K562 (cell line): ENCODE data around the gene NR1H2. TPM values are rescaled to one million over a fixed set of nuclear protein-coding genes. Genes with fewer than 3 reads are reported as not detected.

Experiments
- ATF7 ChIP-seq: fragments of 450-650 bp; IDR thresholded peaks from 2 replicates; pipeline ENCODE4 v1.7.1; 2014; ENCODE audit warnings: mild to moderate bottlenecking, moderate library complexity
- CBFA2T3 ChIP-seq: fragments of 450-650 bp; IDR thresholded peaks from 2 replicates; pipeline ENCODE4 v1.6.1; 2017
- DIDO1 ChIP-seq: fragments of 450-650 bp; IDR thresholded peaks from 2 replicates; pipeline ENCODE4 v1.6.1; 2016; ENCODE audit warnings: low read depth, missing biosample characterization, missing genetic modification characterization
- EHMT2 ChIP-seq: fragments of 450-650 bp; IDR thresholded peaks from 2 replicates; pipeline ENCODE4 v1.6.1; 2018; ENCODE audit warnings: antibody characterized with exemption
- FOSL1 ChIP-seq: fragments of 200-800 bp; sonication (Bioruptor generic); conservative IDR thresholded peaks from 2 replicates; pipeline ENCODE4 v1.6.1; 2016; ENCODE audit warnings: missing genetic modification characterization, missing compliant biosample characterization
- HDAC1 ChIP-seq, 2 experiments: fragments of 450-650 bp; IDR thresholded peaks; 2 replicates each; pipeline ENCODE4 v1.6.1; 2016 to 2017; ENCODE audit warnings: inconsistent platforms in 1 of 2, mild to moderate bottlenecking in 1 of 2, moderate library complexity in 1 of 2
- HDAC2 ChIP-seq: fragments of 450-650 bp; IDR thresholded peaks from 2 replicates; pipeline ENCODE4 v1.6.1; 2016; ENCODE audit warnings: mild to moderate bottlenecking
- MYC ChIP-seq, 2 experiments: fragments of 250-450 bp in 1 of 2; sonication (Bioruptor Pico) in 1 of 2; IDR thresholded peaks; 2 replicates each; pipeline versions ENCODE4 v1.5.1 to v1.6.1; 2012 to 2021; ENCODE audit warnings: low read depth in 2 of 2, borderline replicate concordance in 1 of 2, improper control_type of control experiment in 1 of 2, low read length in 1 of 2, mild to moderate bottlenecking in 1 of 2, moderate library complexity in 1 of 2
- NFXL1 ChIP-seq: fragments of 450-650 bp; formaldehyde crosslinking; IDR thresholded peaks from 2 replicates; pipeline ENCODE4 v1.4.0; 2021; ENCODE audit warnings: mild to moderate bottlenecking
- NRF1 ChIP-seq, 2 experiments: fragments of 450-650 bp; IDR thresholded peaks in 1 of 2; conservative IDR thresholded peaks in 1 of 2; 2 replicates each; pipeline ENCODE4 v1.6.1; 2014; ENCODE audit warnings: mild to moderate bottlenecking in 2 of 2
- PTBP1 ChIP-seq: fragments of 200-400 bp; formaldehyde crosslinking; IDR thresholded peaks from 2 replicates; pipeline ENCODE4 v1.6.1; 2017; ENCODE audit warnings: low read depth, low read length
- SRF ChIP-seq, 2 experiments: fragments of 250-450, 450-650 bp in 1 of 2; sonication (Bioruptor Pico) in 1 of 2; sonication (generic) in 1 of 2; formaldehyde crosslinking; IDR thresholded peaks; 2 replicates each; pipeline versions ENCODE4 v1.5.0 to v1.5.1; 2020 to 2022; ENCODE audit warnings: mild to moderate bottlenecking in 1 of 2, missing genetic modification reagents in 1 of 2
- TAF1 ChIP-seq: IDR thresholded peaks from 2 replicates; pipeline ENCODE4 v1.6.1; 2011; ENCODE audit warnings: mild to moderate bottlenecking, low read length, moderate library complexity; ENCODE audit not compliant: insufficient read depth, control insufficient read depth, severe bottlenecking; ENCODE audit errors: extremely low read depth
- TARDBP ChIP-seq: fragments of 450-650 bp; IDR thresholded peaks from 2 replicates; pipeline ENCODE4 v1.6.1; 2016
- YY1 ChIP-seq, 3 experiments: IDR thresholded peaks; 2 replicates each; pipeline ENCODE4 v1.6.1; 2011; ENCODE audit warnings: low read length in 2 of 3, mild to moderate bottlenecking in 2 of 3, moderate library complexity in 2 of 3, borderline replicate concordance in 1 of 3, control low read depth in 1 of 3, low read depth in 1 of 3; ENCODE audit not compliant: insufficient read depth in 3 of 3, insufficient replicate concordance in 2 of 3, control insufficient read depth in 1 of 3, insufficient read length in 1 of 3; ENCODE audit errors: extremely low read depth in 1 of 3
- ZBED1 ChIP-seq: IDR thresholded peaks from 2 replicates; pipeline ENCODE4 v1.6.1; 2014
- ZBTB17 ChIP-seq: fragments of 450-650 bp; formaldehyde crosslinking; IDR thresholded peaks from 2 replicates; pipeline ENCODE4 v1.4.0; 2020; ENCODE audit warnings: mild to moderate bottlenecking
- polyA plus RNA-seq, 8 experiments: library from polyadenylated mRNA; depleted of rRNA in 4 of 8; stranded (reverse) in 5 of 8; unstranded in 3 of 8; fragments of >200 nt; fragmentation: Nextera tagmentation in 2 of 8; fragmentation: Illumina TruSeq in 1 of 8; extraction: Ambion mirVana in 2 of 8; extraction: Trizol in 1 of 8; gene quantifications; 2 replicates each; pipeline versions ENCODE4 v1.2.1 to v1.2.3, GENCODE V29; 2011 to 2014; ENCODE audit warnings: inconsistent platforms in 1 of 8, missing spikeins in 1 of 8
- total RNA-seq, 7 experiments: library from RNA; depleted of rRNA in 6 of 7; stranded (reverse); fragments of >200 nt in 6 of 7; fragmentation: Illumina TruSeq in 2 of 7; extraction: Trizol in 2 of 7; gene quantifications; 2 replicates each; pipeline versions ENCODE4 v1.2.1 to v1.2.3, GENCODE V29; 2011 to 2021; ENCODE audit warnings: low replicate concordance in 1 of 7
- TF ChIP-seq, protein P1 (sequence below): fragments of 250-450 bp; sonication (Bioruptor Pico); IDR thresholded peaks from 2 replicates; pipeline ENCODE4 v1.8.0; 2021; ENCODE audit warnings: moderate library complexity, mild to moderate bottlenecking, inconsistent platforms
- TF ChIP-seq, protein P2 (sequence below): fragments of 250-450 bp; sonication (Bioruptor Pico); IDR thresholded peaks from 2 replicates; pipeline ENCODE4 v1.8.0; 2021; ENCODE audit warnings: moderate library complexity, mild to moderate bottlenecking, inconsistent platforms
- TF ChIP-seq, protein P3 (sequence below): fragments of 250-450 bp; sonication (Bioruptor Pico); IDR thresholded peaks from 2 replicates; pipeline ENCODE4 v1.5.0; 2021; ENCODE audit warnings: mild to moderate bottlenecking, borderline replicate concordance
- TF ChIP-seq, protein P4 (sequence below), 2 experiments: fragments of 450-650 bp; IDR thresholded peaks; 2 replicates each; pipeline ENCODE4 v1.6.1; 2016

NR1H2 gene
- total and polyA plus RNA-seq, 9 of the 15 experiments (the other 6 are each of a cell fraction or from before 2014, with no cell fraction given): 0.11 to 73.8 (median 24.0) TPM

DNA sequence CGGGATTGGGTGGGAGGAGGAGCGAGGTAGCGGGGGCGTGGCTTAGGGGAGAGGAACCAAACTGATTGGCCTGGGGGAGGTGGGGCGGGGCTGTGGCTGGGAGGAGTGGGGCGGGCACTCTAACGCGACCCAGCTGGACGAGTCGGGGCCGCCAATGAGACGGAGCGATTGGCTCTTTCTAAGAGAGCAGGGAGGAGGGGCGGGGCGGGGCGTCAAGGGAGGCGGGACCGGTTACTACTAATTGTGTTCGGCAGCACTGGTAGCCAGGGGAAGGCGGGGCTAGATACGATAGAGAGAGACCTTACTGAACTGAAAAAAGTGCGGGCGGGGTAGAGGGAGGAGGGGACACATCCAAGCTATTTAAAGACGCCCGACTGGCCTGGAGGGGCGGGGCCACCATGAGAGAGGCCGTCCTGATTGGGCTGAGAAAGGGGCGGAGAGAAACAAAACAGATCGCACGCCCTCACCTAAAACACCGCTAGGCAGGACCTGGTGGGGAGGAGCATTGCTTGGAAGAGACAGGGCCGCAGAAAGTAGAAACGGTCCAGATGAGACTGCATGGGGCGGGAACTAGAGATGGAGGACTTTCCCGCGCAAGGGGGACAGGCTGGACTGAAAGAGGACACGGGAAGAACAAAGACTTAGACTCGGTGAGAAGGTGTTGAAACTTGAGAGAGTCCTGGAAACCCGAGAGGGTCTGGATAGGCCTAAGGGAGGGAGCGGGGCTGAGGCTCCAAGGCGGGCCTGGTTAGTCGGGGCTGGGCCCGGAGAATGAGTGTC lies 46.9 kb upstream of the NR1H2 start, which contains the start of gene KCNC3 (continued):
- TF ChIP-seq, protein P1, sequence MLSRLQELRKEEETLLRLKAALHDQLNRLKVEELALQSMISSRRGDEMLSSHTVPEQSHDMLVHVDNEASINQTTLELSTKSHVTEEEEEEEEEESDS (CRISPR knock-in tag): no peak
- TF ChIP-seq HDAC1 (IDR thresholded peaks at IDR 0.05): peak in 1 of 2 experiments; percentile 76; a peak in 2 of 4 replicates
- no peak for TF ChIP-seq CBFA2T3
- TF ChIP-seq, protein P2, sequence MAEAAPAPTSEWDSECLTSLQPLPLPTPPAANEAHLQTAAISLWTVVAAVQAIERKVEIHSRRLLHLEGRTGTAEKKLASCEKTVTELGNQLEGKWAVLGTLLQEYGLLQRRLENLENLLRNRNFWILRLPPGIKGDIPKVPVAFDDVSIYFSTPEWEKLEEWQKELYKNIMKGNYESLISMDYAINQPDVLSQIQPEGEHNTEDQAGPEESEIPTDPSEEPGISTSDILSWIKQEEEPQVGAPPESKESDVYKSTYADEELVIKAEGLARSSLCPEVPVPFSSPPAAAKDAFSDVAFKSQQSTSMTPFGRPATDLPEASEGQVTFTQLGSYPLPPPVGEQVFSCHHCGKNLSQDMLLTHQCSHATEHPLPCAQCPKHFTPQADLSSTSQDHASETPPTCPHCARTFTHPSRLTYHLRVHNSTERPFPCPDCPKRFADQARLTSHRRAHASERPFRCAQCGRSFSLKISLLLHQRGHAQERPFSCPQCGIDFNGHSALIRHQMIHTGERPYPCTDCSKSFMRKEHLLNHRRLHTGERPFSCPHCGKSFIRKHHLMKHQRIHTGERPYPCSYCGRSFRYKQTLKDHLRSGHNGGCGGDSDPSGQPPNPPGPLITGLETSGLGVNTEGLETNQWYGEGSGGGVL: no peak
- TF ChIP-seq YY1 (IDR thresholded peaks at IDR 0.05; ENCODE audit: borderline replicate concordance in 1 of 3, control insufficient read depth in 1 of 3, extremely low read depth in 1 of 3, insufficient read depth in 3 of 3, insufficient read length in 1 of 3, insufficient replicate concordance in 2 of 3, low read depth in 1 of 3, low read length in 2 of 3): peak in 1 of 3 experiments; percentile 20
- 0 out of 2 replicates have a peak, but pooled peaks have one; percentile 72 for TF ChIP-seq TARDBP
- TF ChIP-seq, protein P3, sequence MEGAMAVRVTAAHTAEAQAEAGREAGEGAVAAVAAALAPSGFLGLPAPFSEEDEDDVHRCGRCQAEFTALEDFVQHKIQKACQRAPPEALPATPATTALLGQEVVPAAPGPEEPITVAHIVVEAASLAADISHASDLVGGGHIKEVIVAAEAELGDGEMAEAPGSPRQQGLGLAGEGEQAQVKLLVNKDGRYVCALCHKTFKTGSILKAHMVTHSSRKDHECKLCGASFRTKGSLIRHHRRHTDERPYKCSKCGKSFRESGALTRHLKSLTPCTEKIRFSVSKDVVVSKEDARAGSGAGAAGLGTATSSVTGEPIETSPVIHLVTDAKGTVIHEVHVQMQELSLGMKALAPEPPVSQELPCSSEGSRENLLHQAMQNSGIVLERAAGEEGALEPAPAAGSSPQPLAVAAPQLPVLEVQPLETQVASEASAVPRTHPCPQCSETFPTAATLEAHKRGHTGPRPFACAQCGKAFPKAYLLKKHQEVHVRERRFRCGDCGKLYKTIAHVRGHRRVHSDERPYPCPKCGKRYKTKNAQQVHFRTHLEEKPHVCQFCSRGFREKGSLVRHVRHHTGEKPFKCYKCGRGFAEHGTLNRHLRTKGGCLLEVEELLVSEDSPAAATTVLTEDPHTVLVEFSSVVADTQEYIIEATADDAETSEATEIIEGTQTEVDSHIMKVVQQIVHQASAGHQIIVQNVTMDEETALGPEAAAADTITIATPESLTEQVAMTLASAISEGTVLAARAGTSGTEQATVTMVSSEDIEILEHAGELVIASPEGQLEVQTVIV (CRISPR knock-in tag): no peak
- no peak for TF ChIP-seq DIDO1 (tag)
- TF ChIP-seq NRF1 (conservative IDR thresholded peaks at IDR 0.05 in 1 of 2, IDR thresholded peaks at IDR 0.05 in 1 of 2): peak; percentile 68 to 72
- peak; percentile 89 for TF ChIP-seq HDAC2
- peak; percentile 51 for TF ChIP-seq TAF1
- TF ChIP-seq, protein P4, sequence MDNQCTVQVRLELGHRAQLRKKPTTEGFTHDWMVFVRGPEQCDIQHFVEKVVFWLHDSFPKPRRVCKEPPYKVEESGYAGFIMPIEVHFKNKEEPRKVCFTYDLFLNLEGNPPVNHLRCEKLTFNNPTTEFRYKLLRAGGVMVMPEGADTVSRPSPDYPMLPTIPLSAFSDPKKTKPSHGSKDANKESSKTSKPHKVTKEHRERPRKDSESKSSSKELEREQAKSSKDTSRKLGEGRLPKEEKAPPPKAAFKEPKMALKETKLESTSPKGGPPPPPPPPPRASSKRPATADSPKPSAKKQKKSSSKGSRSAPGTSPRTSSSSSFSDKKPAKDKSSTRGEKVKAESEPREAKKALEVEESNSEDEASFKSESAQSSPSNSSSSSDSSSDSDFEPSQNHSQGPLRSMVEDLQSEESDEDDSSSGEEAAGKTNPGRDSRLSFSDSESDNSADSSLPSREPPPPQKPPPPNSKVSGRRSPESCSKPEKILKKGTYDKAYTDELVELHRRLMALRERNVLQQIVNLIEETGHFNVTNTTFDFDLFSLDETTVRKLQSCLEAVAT (IDR thresholded peaks at IDR 0.05): 0 out of 4 replicates have a peak, but pooled peaks of 1 of the 2 experiments have one; percentile 26
- peak in 1 of 2 experiments; percentile 20; a peak in 2 of 4 replicates for TF ChIP-seq SRF (CRISPR knock-in tag; IDR thresholded peaks at IDR 0.05)
- peak; percentile 88; the same call in 1 of the 2 replicates for TF ChIP-seq ZBED1
- no peak for TF ChIP-seq FOSL1
- TF ChIP-seq EHMT2: 0 out of 2 replicates have a peak, but pooled peaks have one; percentile 29
- peak; percentile 13; the same call in 1 of the 2 replicates for TF ChIP-seq MYC (IDR thresholded peaks at IDR 0.05; ENCODE audit: low read depth, low read length)
- TF ChIP-seq MYC (CRISPR knock-in tag; IDR thresholded peaks at IDR 0.05; ENCODE audit: borderline replicate concordance, low read depth): 0 out of 2 replicates have a peak, but pooled peaks have one; percentile 56
- no peak for TF ChIP-seq ZBTB17 (CRISPR knock-in tag)
- TF ChIP-seq NFXL1: no peak
- no peak for TF ChIP-seq PTBP1
- TF ChIP-seq ATF7: peak; percentile 69
